Activated effector memory CD4-positive, alpha-beta T cell treated with Interleukin-2 at 50 U/mL for 16 hours (primary cell): ENCODE measurements around the gene LPAR2.
"Not testable (repeated sequence)": the region's sequence is repeated elsewhere in the genome, so short reads cannot be mapped to it uniquely, and the experiment has no call there.

Experiments
- DNase-seq: peaks from one replicate; pipeline ENCODE4 v3.0.0-alpha.2; 2020

Gene LPAR2

DNA sequence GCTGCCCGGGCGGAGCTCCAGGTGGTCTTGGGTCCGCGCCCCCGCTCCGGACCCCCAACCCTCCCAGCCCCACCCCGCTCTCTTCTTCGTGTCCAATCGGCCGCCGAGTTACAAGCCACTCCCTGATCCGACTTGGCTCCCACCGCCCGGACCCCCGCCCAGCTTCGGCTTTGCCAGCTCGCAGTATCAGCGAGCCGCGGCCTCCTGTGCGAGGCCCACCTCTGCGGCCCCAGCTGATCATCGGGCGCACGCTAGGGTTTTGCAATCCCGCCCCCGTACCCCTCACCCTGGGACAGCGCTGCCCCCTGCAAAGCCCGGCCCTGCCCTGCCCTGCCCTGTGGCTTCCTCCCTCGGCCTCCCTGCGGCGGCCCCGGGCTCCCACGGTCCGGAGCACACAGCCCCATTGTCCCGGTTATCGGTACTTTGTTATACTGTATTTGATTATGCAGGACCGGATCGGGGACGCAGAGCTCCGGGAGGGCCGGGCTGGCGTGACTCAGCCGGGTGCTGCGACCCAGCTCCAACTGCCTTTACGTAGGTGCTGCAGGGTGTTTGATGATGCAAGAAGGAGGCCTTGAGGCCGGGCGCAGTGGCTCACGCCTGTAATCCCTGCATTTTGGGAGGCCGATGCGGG lies 598 bp upstream of the LPAR2 start:
- DNase-seq: peak; percentile 22

GRCh38 chr19:19626516-19627472 lies 1.2 kb downstream of the LPAR2 start:
- DNase-seq: no peak

DNA sequence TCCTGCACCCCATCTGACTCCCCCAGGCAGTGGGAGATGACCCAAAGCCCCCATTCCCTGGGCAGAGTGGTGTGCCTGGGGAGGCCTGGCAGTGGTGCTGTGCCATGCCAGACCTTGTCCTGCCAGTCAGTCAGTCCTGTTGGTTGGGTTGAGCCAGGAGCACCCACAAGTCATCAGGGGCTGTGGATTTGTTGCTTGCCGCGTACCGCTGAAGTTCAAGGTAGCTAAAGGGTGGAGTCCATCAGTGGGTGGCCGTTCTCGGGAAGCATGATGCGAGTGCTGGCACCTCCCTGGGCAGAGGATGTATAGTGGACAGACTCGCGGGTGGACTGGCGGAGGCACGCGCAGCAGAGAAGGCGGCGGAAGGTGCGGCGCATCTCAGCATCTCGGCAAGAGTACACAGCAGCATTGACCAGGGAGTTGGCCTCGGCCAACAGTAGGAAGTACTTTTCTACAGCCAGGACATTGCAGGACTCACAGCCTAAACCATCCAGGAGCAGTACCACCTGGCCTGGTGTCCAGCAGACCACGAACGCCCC lies 3.9 kb downstream of the LPAR2 start:
- no peak for DNase-seq

- no peak for DNase-seq
These were observed 4.6 kb downstream of the LPAR2 start for GRCh38 chr19:19623383-19623782.

DNA sequence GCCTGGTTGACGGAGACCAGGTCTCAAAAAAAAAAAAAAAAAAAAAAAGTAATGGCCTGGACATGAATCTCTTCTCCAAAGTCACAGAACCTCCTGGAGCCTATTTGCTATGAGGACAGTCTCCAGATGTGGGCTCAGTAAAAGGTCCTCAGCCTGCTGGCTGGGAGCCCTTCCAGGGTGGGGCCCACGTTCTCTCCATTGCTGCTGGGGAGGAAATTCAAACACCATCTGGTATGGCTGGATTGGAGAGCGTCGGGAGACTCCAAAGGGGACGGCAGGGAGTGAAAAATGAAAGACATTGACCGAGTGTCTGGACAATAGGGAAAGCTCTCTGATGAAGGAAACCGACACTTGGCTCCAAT lies 8.2 kb downstream of the LPAR2 start:
- no peak for DNase-seq

GRCh38 chr19:19619181-19619848 lies 8.7 kb downstream of the LPAR2 start:
- no peak for DNase-seq

DNA sequence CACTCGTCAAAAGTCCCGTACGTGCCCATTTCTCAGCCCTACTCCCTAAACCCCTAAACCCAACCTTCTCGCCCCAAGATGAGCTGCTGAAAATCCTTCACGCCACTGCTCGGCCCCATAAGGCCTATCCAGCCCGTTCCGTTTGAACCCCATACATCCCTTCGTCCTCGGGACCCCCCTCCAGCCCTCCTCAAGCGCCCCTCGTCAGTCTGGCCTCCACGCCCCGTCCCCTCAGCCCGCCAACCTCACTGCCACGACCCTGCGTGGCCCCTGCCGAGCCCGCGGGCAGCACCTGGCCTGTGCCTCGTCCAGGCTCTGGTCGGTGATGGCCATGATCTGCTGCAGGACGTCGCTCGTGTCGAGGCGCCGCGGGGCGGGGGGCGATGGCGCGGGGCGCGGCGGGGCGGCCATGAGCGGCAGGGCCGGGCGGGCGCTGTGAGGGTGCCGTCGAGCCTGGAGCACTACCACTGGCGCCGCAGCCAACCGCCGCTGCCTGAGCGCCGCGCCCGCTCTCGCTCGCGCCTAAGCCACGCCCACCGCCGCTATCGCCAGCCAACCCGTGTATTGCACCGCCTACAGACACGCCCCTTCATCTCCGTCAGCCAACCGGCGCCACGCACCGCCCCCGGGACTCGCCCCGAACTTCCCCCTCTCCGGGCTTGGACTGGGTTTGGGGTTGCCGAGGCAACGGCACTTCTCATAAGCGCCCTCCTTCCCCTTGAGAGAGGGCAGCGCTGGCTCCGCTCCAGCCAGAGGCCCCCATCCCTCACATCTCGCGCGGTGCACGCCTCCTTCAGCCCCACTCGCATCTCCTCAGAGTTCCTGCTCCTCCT lies 9.6 kb downstream of the LPAR2 start, which contains the start of gene PBX4:
Gene PBX4, minus strand, starts transcription at position 469 of the 833 bp plus-strand sequence. Its CDS starts 58 bp downstream, at position 411.
- DNase-seq: peak; percentile 98

GRCh38 chr19:19615086-19615485 lies 12.9 kb downstream of the LPAR2 start:
- peak; percentile 19 for DNase-seq

DNA sequence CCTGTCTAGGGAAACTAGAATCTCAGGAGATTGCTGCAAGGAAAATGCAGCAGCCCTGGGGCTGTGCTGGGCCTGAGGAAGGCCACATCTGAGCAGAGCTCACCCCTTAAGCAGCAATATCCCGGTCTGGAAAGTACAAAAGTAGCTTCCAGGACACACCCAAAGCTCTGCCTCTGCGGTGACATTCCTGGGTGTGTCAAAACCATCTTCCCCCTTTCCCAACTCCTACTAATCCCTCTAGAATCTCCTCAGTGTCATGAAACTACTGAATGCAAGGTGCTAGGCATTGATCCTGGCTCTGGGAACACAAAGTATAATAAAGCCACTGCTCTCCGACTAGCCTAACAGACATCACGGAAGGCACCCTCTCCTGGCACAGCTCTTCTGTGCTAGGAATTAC lies 14.5 kb downstream of the LPAR2 start:
- no peak for DNase-seq

DNA sequence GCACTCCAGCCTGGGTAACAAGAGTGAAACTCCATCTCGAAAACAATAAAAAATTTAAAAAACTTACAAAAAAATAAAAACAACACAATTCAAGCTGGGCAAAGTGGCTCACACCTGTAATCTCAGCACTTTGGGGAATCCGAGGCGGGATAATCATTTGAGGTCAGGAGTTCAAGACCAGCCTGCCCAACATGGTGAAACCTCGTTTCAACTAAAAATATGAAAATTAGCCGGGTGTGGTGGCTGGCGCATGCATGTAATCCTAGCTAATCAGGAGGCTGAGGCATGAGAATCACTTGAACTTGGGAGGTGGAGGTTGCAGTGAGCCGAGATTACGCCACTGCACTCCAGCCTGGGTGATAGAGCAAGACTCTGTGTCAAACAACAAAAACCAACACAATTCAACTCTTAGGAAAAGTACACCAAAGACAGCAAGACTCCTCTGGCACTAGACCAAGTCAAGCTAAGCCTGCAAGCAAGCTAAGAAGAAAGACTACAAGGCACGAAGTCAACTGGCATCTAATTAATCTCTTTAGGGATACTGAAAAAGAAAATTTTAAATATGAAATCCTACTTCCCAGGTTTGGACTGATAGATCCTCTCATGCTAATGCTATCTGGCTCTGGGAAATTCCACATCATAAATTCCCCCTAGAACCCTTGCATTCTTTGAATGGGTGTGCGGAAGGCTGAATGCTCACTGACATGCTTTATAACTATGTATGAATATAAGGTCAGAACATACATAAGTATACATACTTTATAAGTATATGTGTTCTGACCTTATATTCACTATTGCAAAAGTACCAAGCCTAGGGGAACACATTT lies 17.4 kb downstream of the LPAR2 start:
- no peak for DNase-seq

GRCh38 chr19:19606686-19607085 lies 21.3 kb downstream of the LPAR2 start:
- DNase-seq: not testable (repeated sequence)

DNA sequence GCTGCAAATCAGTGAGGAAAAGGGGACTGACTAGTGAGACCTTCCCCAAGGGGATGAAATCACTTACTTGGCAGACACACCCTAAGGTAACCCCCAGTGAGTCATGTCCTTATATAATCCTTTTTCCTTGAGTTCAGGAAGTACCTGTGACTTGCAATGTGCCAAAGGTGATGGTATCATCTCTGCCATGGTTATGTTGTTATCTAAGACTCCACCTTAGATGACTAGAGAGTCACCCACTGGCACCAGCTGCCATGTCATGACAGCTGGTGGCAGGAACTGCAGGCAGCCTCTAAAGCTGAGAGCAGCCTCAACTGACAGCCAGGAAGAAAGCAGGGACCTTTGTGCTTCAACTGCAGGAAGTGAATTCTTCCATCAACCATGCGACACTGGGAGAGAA lies 22.0 kb downstream of the LPAR2 start:
- DNase-seq: peak; percentile 47

GRCh38 chr19:19602713-19603324 lies 25.2 kb downstream of the LPAR2 start:
- no peak for DNase-seq

DNA sequence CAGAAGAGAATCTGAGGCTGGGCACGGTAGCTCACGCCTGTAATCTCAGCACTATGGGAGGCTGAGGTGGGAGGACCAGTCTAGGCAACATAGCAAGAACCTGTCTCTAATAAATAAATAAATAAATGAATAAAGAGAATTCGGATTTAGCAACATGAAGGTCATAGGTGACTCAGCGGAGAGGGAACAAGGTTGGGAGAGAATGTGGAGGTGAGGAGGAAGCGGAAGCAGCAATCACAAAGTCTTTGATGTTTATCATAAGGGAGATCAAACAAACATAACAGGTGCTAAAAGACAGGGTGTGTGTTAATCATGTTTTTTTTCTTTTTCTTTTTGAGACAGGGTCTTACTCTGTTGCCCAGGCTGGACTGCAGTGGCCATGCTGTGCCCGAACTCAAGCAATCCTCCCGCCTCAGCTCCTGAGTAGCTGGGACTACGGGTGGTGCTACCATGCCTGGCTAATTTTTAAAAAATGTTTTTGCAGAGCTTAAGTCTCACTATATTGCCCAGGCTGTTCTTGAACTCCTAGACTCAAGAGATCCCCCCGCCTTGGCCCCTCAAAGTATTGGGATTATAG lies 25.8 kb downstream of the LPAR2 start:
- DNase-seq: peak; percentile 18

DNA sequence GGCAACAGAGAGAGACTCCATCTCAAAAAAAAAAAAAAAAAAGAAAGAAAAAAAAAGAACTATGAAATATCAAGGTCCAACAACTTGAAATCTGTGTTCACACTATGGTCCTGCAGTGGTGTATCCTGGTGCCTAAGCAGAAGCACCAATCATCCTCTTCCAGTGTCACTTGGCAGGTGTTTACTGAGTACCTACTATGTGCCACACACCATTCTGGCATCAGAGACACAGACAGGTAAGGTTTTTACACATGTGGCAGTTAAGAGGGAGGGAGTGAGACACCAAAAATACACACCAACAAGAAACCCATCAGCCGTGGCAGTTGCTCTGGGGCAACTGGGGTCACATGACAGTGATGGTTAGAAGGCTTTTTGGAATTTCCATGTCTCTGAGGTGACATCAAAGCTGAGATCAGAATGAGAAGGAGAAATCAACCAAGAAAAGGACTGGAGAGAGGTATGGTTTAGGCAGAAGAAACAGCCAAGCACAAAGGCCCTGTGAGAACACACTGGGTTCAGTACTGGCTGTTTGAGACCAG lies 27.2 kb downstream of the LPAR2 start:
- DNase-seq: no peak

DNA sequence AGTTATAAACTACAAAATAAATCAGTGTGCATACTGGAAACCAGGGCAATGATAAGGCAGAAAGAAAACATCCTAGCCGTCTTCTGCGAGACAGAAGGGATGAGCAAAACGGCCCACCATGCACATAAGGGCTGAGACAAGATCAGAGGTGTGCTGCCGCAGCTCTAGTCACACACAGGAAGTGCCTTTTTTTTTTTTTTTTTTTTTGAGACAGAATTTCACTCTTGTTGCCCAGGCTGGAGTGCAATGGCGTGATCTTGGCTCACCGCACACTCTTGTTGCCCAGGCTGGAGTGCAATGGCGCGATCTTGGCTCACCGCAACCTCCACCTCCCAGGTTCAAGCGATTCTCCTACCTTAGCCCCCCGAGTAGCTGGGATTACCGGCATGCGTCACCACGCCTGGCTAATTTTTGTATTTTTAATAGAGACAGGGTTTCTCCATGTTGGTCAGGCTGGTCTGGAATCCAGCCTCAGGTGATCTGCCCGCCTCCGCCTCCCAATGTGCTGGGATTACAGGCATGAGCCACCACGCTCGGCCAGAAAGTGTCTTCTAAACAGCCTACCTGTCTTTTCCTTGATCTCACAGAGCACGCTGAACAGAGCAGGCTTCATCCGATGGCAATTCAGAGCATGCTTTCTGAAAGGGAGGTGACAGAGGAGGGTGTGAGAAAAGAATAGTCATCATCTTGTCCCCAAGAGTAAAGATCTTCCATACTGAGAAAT lies 29.1 kb downstream of the LPAR2 start:
- DNase-seq: peak; percentile 55

- peak; percentile 18 for DNase-seq
These were observed 30.2 kb downstream of the LPAR2 start for GRCh38 chr19:19597809-19598306.

- no peak for DNase-seq
These were observed 32.8 kb downstream of the LPAR2 start for GRCh38 chr19:19595171-19595701.

DNA sequence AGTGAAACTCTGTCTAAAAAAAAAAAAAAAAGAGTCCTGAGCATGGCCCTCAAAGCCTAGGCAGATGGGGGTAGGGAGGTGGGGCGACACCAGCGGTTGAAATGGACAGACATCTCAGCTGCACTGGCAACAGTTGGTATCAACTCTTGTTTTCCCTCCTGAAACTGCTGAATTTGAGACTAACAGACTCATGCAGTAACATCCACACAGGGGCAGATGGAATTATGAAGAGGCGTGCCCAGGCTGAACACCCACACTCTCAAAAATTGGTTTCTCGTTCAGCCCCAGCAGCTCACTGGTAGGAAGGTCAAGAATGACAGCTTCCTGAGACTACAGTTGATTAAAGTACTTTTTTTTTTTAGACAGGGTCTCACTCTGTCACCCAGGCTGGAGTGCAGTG lies 33.6 kb downstream of the LPAR2 start:
- DNase-seq: no peak
